GM12873 (cell line): ENCODE data around the gene DIRAS1.

Source experiments
- TF ChIP-seq, protein P1 (sequence below): IDR thresholded peaks from 2 replicates; pipeline ENCODE4 v1.5.1; 2012; ENCODE audit warnings: low read depth, mild to moderate bottlenecking, moderate library complexity, low read length, control low read depth; ENCODE audit not compliant: insufficient read depth; ENCODE audit errors: missing control alignments

Gene DIRAS1

DNA sequence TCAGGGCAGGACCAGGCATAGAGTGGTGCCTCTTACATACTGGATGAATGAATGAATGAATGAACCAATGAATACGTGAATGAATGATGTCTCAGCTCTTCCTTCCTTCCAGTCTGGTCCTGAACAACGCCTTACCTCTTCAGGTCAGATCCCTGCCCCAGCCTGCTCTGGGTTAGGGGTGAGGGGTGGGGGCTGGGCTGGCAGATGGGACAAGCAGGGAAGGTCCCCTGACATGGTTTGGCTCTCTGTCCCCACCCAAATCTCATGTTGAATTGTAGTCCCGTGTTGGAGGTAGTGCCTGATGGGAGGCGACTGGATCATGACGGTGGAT, 9.3 kb downstream of the DIRAS1 start:
- TF ChIP-seq, protein P1, sequence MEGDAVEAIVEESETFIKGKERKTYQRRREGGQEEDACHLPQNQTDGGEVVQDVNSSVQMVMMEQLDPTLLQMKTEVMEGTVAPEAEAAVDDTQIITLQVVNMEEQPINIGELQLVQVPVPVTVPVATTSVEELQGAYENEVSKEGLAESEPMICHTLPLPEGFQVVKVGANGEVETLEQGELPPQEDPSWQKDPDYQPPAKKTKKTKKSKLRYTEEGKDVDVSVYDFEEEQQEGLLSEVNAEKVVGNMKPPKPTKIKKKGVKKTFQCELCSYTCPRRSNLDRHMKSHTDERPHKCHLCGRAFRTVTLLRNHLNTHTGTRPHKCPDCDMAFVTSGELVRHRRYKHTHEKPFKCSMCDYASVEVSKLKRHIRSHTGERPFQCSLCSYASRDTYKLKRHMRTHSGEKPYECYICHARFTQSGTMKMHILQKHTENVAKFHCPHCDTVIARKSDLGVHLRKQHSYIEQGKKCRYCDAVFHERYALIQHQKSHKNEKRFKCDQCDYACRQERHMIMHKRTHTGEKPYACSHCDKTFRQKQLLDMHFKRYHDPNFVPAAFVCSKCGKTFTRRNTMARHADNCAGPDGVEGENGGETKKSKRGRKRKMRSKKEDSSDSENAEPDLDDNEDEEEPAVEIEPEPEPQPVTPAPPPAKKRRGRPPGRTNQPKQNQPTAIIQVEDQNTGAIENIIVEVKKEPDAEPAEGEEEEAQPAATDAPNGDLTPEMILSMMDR, result no peak

- TF ChIP-seq, protein P1, result no peak
These were observed 9.8 kb downstream of the DIRAS1 start for GRCh38 chr19:2711172-2711874.

DNA sequence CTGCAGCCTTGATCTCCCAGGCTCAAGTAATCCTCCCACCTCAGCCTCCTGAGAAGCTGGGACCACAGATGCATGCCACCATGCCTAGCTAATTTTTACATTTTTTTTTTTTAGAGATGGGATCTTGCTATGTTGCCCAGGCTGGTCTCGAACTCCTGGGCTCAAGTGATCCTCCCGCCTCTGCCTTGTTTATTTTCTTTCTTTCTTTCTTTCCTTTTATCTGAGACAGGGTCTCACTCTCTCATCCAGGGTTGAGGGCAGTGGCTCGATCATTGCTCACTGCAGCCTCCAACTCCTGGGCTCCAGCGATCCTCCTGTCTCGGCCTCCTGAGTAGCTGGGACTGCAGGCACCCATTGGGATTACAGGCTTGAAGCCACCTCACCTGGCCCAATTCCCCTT, 14.9 kb downstream of the DIRAS1 start:
- TF ChIP-seq, protein P1, result no peak

DNA sequence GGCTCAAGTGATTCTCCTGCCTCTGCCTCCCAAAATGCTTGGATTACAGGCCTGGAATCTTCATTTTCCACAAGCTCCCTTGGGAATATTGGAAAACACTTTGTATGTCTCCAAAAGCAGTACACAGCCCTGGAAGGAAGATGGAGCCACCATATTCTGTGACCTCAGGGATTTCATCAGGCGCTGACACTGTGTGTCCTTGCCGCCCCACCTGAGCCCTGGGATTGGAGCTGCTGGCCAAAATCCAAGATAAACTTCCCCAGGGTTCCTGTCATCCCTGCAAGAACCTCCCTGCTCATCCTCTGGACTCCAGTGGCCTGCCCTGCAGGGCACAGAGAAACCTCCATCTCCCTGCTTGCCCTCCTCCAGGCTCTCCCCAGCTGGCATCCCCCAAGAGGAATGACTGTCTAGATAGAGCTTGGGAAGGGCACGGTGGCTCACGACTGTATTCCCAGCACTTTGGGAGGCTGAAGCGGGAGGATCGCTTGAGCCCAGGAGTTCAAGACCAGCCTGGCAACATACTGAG, 17.4 kb downstream of the DIRAS1 start:
- TF ChIP-seq, protein P1, result no peak

- TF ChIP-seq, protein P1, result no peak
These were observed 18.1 kb downstream of the DIRAS1 start for GRCh38 chr19:2703077-2703437.

- TF ChIP-seq, protein P1, result no peak
These were observed 18.7 kb downstream of the DIRAS1 start, which contains the start of gene GNG7 for GRCh38 chr19:2702170-2703076. GNG7 (minus strand) TSS chr19:2702694; CDS start chr19:2520688, 182,006 bp downstream.
